ENCODE measurements around the gene RAB5A. TPM values are rescaled to one million over a fixed set of nuclear protein-coding genes. Genes with fewer than 3 reads are reported as not detected.
"Not testable (repeated sequence)": the region's sequence is repeated elsewhere in the genome, so short reads cannot be mapped to it uniquely, and the experiment has no call there.

Gene RAB5A
- total RNA-seq, 1 donor from 2014 or later, result 106 TPM

- Histone ChIP-seq H3K9me3 (ENCODE audit: insufficient read depth, low read depth, low read length) (no peaks in the 10 kb centered on the region), H3K79me2 (ENCODE audit: insufficient read depth, low read length) (no peaks in the 10 kb centered on the region), H4K20me1 (ENCODE audit: insufficient read depth, low read length) (no peaks in the 10 kb centered on the region), H2AFZ (ENCODE audit: low read depth, low read length) (no peak overlapping the region), H3K4me3 (ENCODE audit: insufficient read depth, low read depth, low read length) (no peak overlapping the region), H3K27me3 (ENCODE audit: insufficient read depth, low read length) (no peaks in the 10 kb centered on the region), H3K4me2 (ENCODE audit: low read length) (no peak overlapping the region), H3K27ac (ENCODE audit: low read depth, low read length) (no peak overlapping the region), H3K9ac (ENCODE audit: low read length) (no peak overlapping the region), H3K4me1 (ENCODE audit: insufficient read depth, low read length) (no peaks in the 10 kb centered on the region), H3K36me3 (ENCODE audit: insufficient read depth, low read length) (no peaks in the 10 kb centered on the region)
- no peak for TF ChIP-seq CTCF (IDR thresholded peaks at IDR 0.05; ENCODE audit: insufficient read depth, low read depth, low read length)
- no peak for TF ChIP-seq EZH2 (IDR thresholded peaks at IDR 0.05; ENCODE audit: insufficient read depth, low read length)
- Mint-ChIP-seq H3K27ac (ENCODE audit: unreplicated experiment) (no peak overlapping the region), H3K36me3 (ENCODE audit: low read depth, unreplicated experiment) (no peaks in the 10 kb centered on the region), H3K27me3 (ENCODE audit: low read depth, unreplicated experiment) (no peaks in the 10 kb centered on the region), H3K4me3 (ENCODE audit: unreplicated experiment) (no peak overlapping the region), H3K4me1 (ENCODE audit: low read depth, unreplicated experiment) (no peaks in the 10 kb centered on the region), H3K9me3 (ENCODE audit: unreplicated experiment) (no peaks in the 10 kb centered on the region)
- DNase-seq (ENCODE audit: low read depth) (no peak), FAIRE-seq (no peak)
These were observed 66.5 kb downstream of the RAB5A start for GRCh38 chr3:20013396-20013795.

- Mint-ChIP-seq H3K4me3 (ENCODE audit: unreplicated experiment) (no peak overlapping the region), H3K9me3 (ENCODE audit: unreplicated experiment) (no peaks in the 10 kb centered on the region)
- FAIRE-seq, result no peak
These were observed 68.6 kb downstream of the RAB5A start for GRCh38 chr3:20015525-20015924.

GRCh38 chr3:20016076-20016475 is 69.2 kb downstream of the RAB5A start:
- H3K4me1 Mint-ChIP-seq (ENCODE audit: low read depth, unreplicated experiment); H3K4me3 Mint-ChIP-seq (ENCODE audit: unreplicated experiment): not testable (repeated sequence)

More at GRCh38 chr3:20015525-20015924, 68.6 kb downstream of the RAB5A start:
- H4K20me1 ChIP-seq (ENCODE audit: insufficient read depth, low read length), result no peaks in the 10 kb centered on the region
- Mint-ChIP-seq H3K27ac (ENCODE audit: unreplicated experiment) (no peak overlapping the region), H3K4me1 (ENCODE audit: low read depth, unreplicated experiment) (no peaks in the 10 kb centered on the region), H3K27me3 (ENCODE audit: low read depth, unreplicated experiment) (no peaks in the 10 kb centered on the region), H3K36me3 (ENCODE audit: low read depth, unreplicated experiment) (no peaks in the 10 kb centered on the region)
- H3K9me3 ChIP-seq (ENCODE audit: insufficient read depth, low read depth, low read length), result no peaks in the 10 kb centered on the region
- no peak overlapping the region for H3K4me2 ChIP-seq (ENCODE audit: low read length)
- no peaks in the 10 kb centered on the region for H3K27me3 ChIP-seq (ENCODE audit: insufficient read depth, low read length)
- no peak for DNase-seq (ENCODE audit: low read depth)
- H2AFZ ChIP-seq (ENCODE audit: low read depth, low read length), result no peak overlapping the region
- H3K4me1 ChIP-seq (ENCODE audit: insufficient read depth, low read length), result no peaks in the 10 kb centered on the region
- no peak overlapping the region for H3K27ac ChIP-seq (ENCODE audit: low read depth, low read length)
- no peak overlapping the region for H3K9ac ChIP-seq (ENCODE audit: low read length)
- no peaks in the 10 kb centered on the region for H3K36me3 ChIP-seq (ENCODE audit: insufficient read depth, low read length)
- TF ChIP-seq EZH2 (IDR thresholded peaks at IDR 0.05; ENCODE audit: insufficient read depth, low read length) (no peak), CTCF (IDR thresholded peaks at IDR 0.05; ENCODE audit: insufficient read depth, low read depth, low read length) (no peak)
- no peaks in the 10 kb centered on the region for H3K79me2 ChIP-seq (ENCODE audit: insufficient read depth, low read length)
- H3K4me3 ChIP-seq (ENCODE audit: insufficient read depth, low read depth, low read length), result no peak overlapping the region

More at GRCh38 chr3:20016076-20016475, 69.2 kb downstream of the RAB5A start:
- not testable (repeated sequence) for H3K4me1 ChIP-seq (ENCODE audit: insufficient read depth, low read length); H3K9ac ChIP-seq (ENCODE audit: low read length); H3K79me2 ChIP-seq (ENCODE audit: insufficient read depth, low read length); H3K27me3 Mint-ChIP-seq (ENCODE audit: low read depth, unreplicated experiment); H3K27ac Mint-ChIP-seq (ENCODE audit: unreplicated experiment); H3K36me3 Mint-ChIP-seq (ENCODE audit: low read depth, unreplicated experiment); H3K9me3 ChIP-seq (ENCODE audit: insufficient read depth, low read depth, low read length); H4K20me1 ChIP-seq (ENCODE audit: insufficient read depth, low read length); H3K4me2 ChIP-seq (ENCODE audit: low read length); H3K27me3 ChIP-seq (ENCODE audit: insufficient read depth, low read length); H3K9me3 Mint-ChIP-seq (ENCODE audit: unreplicated experiment); H3K36me3 ChIP-seq (ENCODE audit: insufficient read depth, low read length); H3K4me3 ChIP-seq (ENCODE audit: insufficient read depth, low read depth, low read length); FAIRE-seq; H2AFZ ChIP-seq (ENCODE audit: low read depth, low read length); H3K27ac ChIP-seq (ENCODE audit: low read depth, low read length); DNase-seq (ENCODE audit: low read depth)
